ENCODE results near the gene SH3PXD2A.

Gene SH3PXD2A

GRCh38 chr10:103651783-103652476 is 203.4 kb downstream of the SH3PXD2A start:
- Mint-ChIP-seq H3K27me3 (no peaks in the 10 kb centered on the region), H3K4me3 (no peak overlapping the region), H3K36me3 (ENCODE audit: low read depth) (peaks cover 3% of the 10 kb centered on the region), H3K9me3 (no peaks in the 10 kb centered on the region), H3K27ac (no peak overlapping the region), H3K4me1 (ENCODE audit: low read depth) (no peaks in the 10 kb centered on the region)
- no peak for DNase-seq

- no peaks in the 10 kb centered on the region for H3K4me1 Mint-ChIP-seq (ENCODE audit: low read depth)
- H3K36me3 Mint-ChIP-seq (ENCODE audit: low read depth), result no peaks in the 10 kb centered on the region
- no peaks in the 10 kb centered on the region for H3K27me3 Mint-ChIP-seq
- no peak for DNase-seq
- no peak overlapping the region for H3K4me3 Mint-ChIP-seq
- no peaks in the 10 kb centered on the region for H3K9me3 Mint-ChIP-seq
- H3K27ac Mint-ChIP-seq, result no peak overlapping the region
Observed at GRCh38 chr10:103651333-103651732, 204.0 kb downstream of the SH3PXD2A start.

GRCh38 chr10:103649654-103650423 is 205.5 kb downstream of the SH3PXD2A start:
- no peaks in the 10 kb centered on the region for H3K27me3 Mint-ChIP-seq
- no peaks in the 10 kb centered on the region for H3K4me1 Mint-ChIP-seq (ENCODE audit: low read depth)
- no peak overlapping the region for H3K4me3 Mint-ChIP-seq
- no peaks in the 10 kb centered on the region for H3K9me3 Mint-ChIP-seq
- DNase-seq, result no peak
- H3K36me3 Mint-ChIP-seq (ENCODE audit: low read depth), result no peaks in the 10 kb centered on the region
- H3K27ac Mint-ChIP-seq, result no peak overlapping the region

- Mint-ChIP-seq H3K4me3 (no peak overlapping the region), H3K36me3 (ENCODE audit: low read depth) (no peaks in the 10 kb centered on the region), H3K27me3 (no peaks in the 10 kb centered on the region), H3K4me1 (ENCODE audit: low read depth) (no peaks in the 10 kb centered on the region), H3K9me3 (no peaks in the 10 kb centered on the region), H3K27ac (no peak overlapping the region)
- DNase-seq, result no peak
Observed at GRCh38 chr10:103648636-103649532, 206.5 kb downstream of the SH3PXD2A start.

GRCh38 chr10:103648251-103648635 is 207.1 kb downstream of the SH3PXD2A start:
- Mint-ChIP-seq H3K4me1 (ENCODE audit: low read depth) (no peaks in the 10 kb centered on the region), H3K9me3 (no peaks in the 10 kb centered on the region), H3K36me3 (ENCODE audit: low read depth) (no peaks in the 10 kb centered on the region), H3K27ac (no peak overlapping the region), H3K4me3 (no peak overlapping the region), H3K27me3 (no peaks in the 10 kb centered on the region)
- no peak for DNase-seq

- Mint-ChIP-seq H3K4me1 (ENCODE audit: low read depth) (no peaks in the 10 kb centered on the region), H3K27ac (no peak overlapping the region), H3K4me3 (no peak overlapping the region), H3K9me3 (no peaks in the 10 kb centered on the region), H3K36me3 (ENCODE audit: low read depth) (no peaks in the 10 kb centered on the region), H3K27me3 (no peaks in the 10 kb centered on the region)
- DNase-seq, result no peak
Observed at GRCh38 chr10:103646304-103646703, 209.1 kb downstream of the SH3PXD2A start.

- H3K4me1 Mint-ChIP-seq (ENCODE audit: low read depth), result no peaks in the 10 kb centered on the region
- H3K4me3 Mint-ChIP-seq, result no peak overlapping the region
- H3K9me3 Mint-ChIP-seq, result no peaks in the 10 kb centered on the region
- H3K27ac Mint-ChIP-seq, result no peak overlapping the region
- H3K27me3 Mint-ChIP-seq, result no peaks in the 10 kb centered on the region
- H3K36me3 Mint-ChIP-seq (ENCODE audit: low read depth), result no peaks in the 10 kb centered on the region
- DNase-seq, result no peak
Observed at GRCh38 chr10:103645141-103646054, 210.0 kb downstream of the SH3PXD2A start.

GRCh38 chr10:103643381-103643780 is 212.0 kb downstream of the SH3PXD2A start:
- Mint-ChIP-seq H3K4me3 (no peak overlapping the region), H3K4me1 (ENCODE audit: low read depth) (no peaks in the 10 kb centered on the region), H3K27ac (no peak overlapping the region), H3K27me3 (no peaks in the 10 kb centered on the region), H3K9me3 (no peaks in the 10 kb centered on the region), H3K36me3 (ENCODE audit: low read depth) (no peaks in the 10 kb centered on the region)
- no peak for DNase-seq

- Mint-ChIP-seq H3K36me3 (ENCODE audit: low read depth) (no peaks in the 10 kb centered on the region), H3K9me3 (no peaks in the 10 kb centered on the region), H3K4me1 (ENCODE audit: low read depth) (no peaks in the 10 kb centered on the region), H3K27me3 (no peaks in the 10 kb centered on the region), H3K27ac (no peak overlapping the region), H3K4me3 (no peak overlapping the region)
- no peak for DNase-seq
Observed at GRCh38 chr10:103641326-103641725, 214.1 kb downstream of the SH3PXD2A start.

- Mint-ChIP-seq H3K4me1 (ENCODE audit: low read depth) (no peaks in the 10 kb centered on the region), H3K27me3 (no peaks in the 10 kb centered on the region)
- DNase-seq, result no peak
Observed at GRCh38 chr10:103640436-103641181, 214.8 kb downstream of the SH3PXD2A start.

GRCh38 chr10:103638948-103639347 is 216.4 kb downstream of the SH3PXD2A start:
- Mint-ChIP-seq H3K36me3 (ENCODE audit: low read depth) (no peaks in the 10 kb centered on the region), H3K27ac (no peak overlapping the region), H3K9me3 (no peaks in the 10 kb centered on the region), H3K4me1 (ENCODE audit: low read depth) (no peaks in the 10 kb centered on the region), H3K27me3 (no peaks in the 10 kb centered on the region), H3K4me3 (no peak overlapping the region)
- DNase-seq, result no peak

More at GRCh38 chr10:103640436-103641181, 214.8 kb downstream of the SH3PXD2A start:
- Mint-ChIP-seq H3K4me3 (no peak overlapping the region), H3K27ac (no peak overlapping the region), H3K9me3 (no peaks in the 10 kb centered on the region), H3K36me3 (ENCODE audit: low read depth) (no peaks in the 10 kb centered on the region)

GRCh38 chr10:103637927-103638557 is 217.3 kb downstream of the SH3PXD2A start:
- Mint-ChIP-seq H3K27ac (no peak overlapping the region), H3K9me3 (no peaks in the 10 kb centered on the region), H3K27me3 (no peaks in the 10 kb centered on the region), H3K4me1 (ENCODE audit: low read depth) (no peaks in the 10 kb centered on the region), H3K4me3 (no peak overlapping the region), H3K36me3 (ENCODE audit: low read depth) (no peaks in the 10 kb centered on the region)
- DNase-seq, result no peak

GRCh38 chr10:103637011-103637410 is 218.4 kb downstream of the SH3PXD2A start:
- H3K4me1 Mint-ChIP-seq (ENCODE audit: low read depth), result no peaks in the 10 kb centered on the region
- no peak overlapping the region for H3K27ac Mint-ChIP-seq
- no peak overlapping the region for H3K4me3 Mint-ChIP-seq
- no peaks in the 10 kb centered on the region for H3K27me3 Mint-ChIP-seq
- no peak for DNase-seq
- H3K36me3 Mint-ChIP-seq (ENCODE audit: low read depth), result no peaks in the 10 kb centered on the region
- no peaks in the 10 kb centered on the region for H3K9me3 Mint-ChIP-seq
